ENCODE data around the gene ENTPD6.

DNA sequence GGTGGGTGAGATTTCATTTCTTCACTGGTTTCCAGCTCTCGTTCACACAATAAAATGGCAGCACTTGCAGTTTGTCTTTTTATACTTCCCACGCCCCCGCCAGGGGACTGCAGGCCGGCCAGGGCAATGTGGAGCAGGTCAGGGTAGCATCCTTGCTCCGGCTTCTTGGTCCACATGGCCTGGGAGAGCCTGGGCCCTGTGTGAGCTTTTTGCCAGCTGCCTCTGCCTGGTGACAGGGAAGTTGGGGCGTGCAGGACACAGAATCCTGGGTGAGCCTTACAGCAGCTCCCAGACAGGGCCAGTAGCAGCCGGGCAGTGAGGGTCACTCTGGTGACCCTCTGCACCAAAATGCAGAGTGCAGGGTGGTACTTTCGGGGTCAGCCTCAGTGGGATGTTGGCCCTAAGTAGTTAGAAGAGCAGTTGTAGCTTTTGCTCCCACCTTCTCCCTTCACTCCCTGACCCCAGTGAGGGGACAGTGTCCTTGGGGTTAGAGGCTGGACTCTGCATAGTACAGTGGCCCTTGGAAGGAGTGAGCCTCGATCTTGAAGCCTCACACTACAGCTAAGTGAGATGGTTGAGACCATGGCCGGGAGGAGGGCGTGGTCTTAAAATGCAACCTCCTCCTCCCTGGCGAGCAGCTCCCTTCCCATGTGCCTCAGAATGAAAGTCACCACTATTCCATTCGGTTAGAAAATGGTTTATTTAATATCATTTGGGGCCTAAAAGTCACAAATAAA, 76.1 kb downstream of the ENTPD6 start:
- TF ChIP-seq GATA2 (IDR thresholded peaks at IDR 0.05; ENCODE audit: low read depth, low read length) (no peak), GATA3 (IDR thresholded peaks at IDR 0.05; ENCODE audit: low read depth, low read length) (no peak)
